Activated T-cell treated with anti-CD3 and anti-CD28 coated beads for 4 hours (primary cell): ENCODE data around the gene CPN1.
"Not testable (repeated sequence)": the region's sequence is repeated elsewhere in the genome, so short reads cannot be mapped to it uniquely, and the experiment has no call there.

Source experiments
- DNase-seq: peaks from one replicate; pipeline ENCODE4 v3.0.0-alpha.2; 2020

CPN1 gene

GRCh38 chr10:100020886-100021253 lies 60.8 kb downstream of the CPN1 start:
- no peak for DNase-seq

GRCh38 chr10:100020142-100020885 lies 61.4 kb downstream of the CPN1 start:
- no peak for DNase-seq

- no peak for DNase-seq
These were observed 61.9 kb downstream of the CPN1 start for GRCh38 chr10:100019787-100020141.

- DNase-seq: no peak
These were observed 67.5 kb downstream of the CPN1 start for GRCh38 chr10:100014071-100014762.

GRCh38 chr10:100013621-100014020 lies 68.0 kb downstream of the CPN1 start:
- DNase-seq: no peak

GRCh38 chr10:100011906-100012305 lies 69.8 kb downstream of the CPN1 start:
- not testable (repeated sequence) for DNase-seq

GRCh38 chr10:100009793-100010676 lies 71.6 kb downstream of the CPN1 start, which contains the start of gene DNMBP:
Gene DNMBP, minus strand, starts transcription at chr10:100009947. Its CDS starts 37,823 bp downstream, at chr10:99972124.
- peak; percentile 77 for DNase-seq

- DNase-seq: no peak
These were observed 72.3 kb downstream of the CPN1 start for GRCh38 chr10:100009283-100009792.

GRCh38 chr10:100008708-100009282 lies 72.9 kb downstream of the CPN1 start:
- DNase-seq: no peak

- DNase-seq: no peak
These were observed 73.5 kb downstream of the CPN1 start for GRCh38 chr10:100008142-100008522.

- DNase-seq: no peak
These were observed 74.2 kb downstream of the CPN1 start for GRCh38 chr10:100007231-100008141.

- DNase-seq: no peak
These were observed 75.3 kb downstream of the CPN1 start for GRCh38 chr10:100006243-100006886.

- no peak for DNase-seq
These were observed 76.7 kb downstream of the CPN1 start for GRCh38 chr10:100004805-100005510.

GRCh38 chr10:100000109-100000644 lies 81.5 kb downstream of the CPN1 start:
- no peak for DNase-seq

- DNase-seq: no peak
These were observed 82.2 kb downstream of the CPN1 start for GRCh38 chr10:99999319-100000108.

- no peak for DNase-seq
These were observed 82.8 kb downstream of the CPN1 start for GRCh38 chr10:99998889-99999288.

- DNase-seq: no peak
These were observed 84.7 kb downstream of the CPN1 start for GRCh38 chr10:99996671-99997648.

GRCh38 chr10:99995713-99996112 lies 86.0 kb downstream of the CPN1 start:
- DNase-seq: no peak
